Tibial artery (tissue), 4 donors: ENCODE measurements around the gene MITF.

ENCODE experiments used
- DNase-seq, 2 donors: peaks; one replicate each; pipeline ENCODE4 v3.0.0-alpha.2; 2019
- H3K27ac ChIP-seq, 2 donors: fragments of 200-600 bp; sonication (generic) in 1 of 2; 1 replicate in 1 of 2; 2 replicates in 1 of 2; pipeline ENCODE4 v1.5.1; 2018 to 2019; ENCODE audit warnings: mild to moderate bottlenecking in 1 of 2
- H3K27me3 ChIP-seq, 2 donors: fragments of 200-600 bp; sonication (generic) in 1 of 2; one replicate each; pipeline versions ENCODE4 v1.5.1 to v1.6.0; 2016 to 2019
- H3K36me3 ChIP-seq, 3 donors: fragments of 200-600 bp; sonication (generic) in 2 of 3; one replicate each; pipeline ENCODE4 v1.5.1; 2016 to 2019; ENCODE audit warnings: mild to moderate bottlenecking in 2 of 3
- H3K4me1 ChIP-seq, 4 donors: fragments of 200-600 bp; sonication (generic) in 2 of 4; 1 replicate in 3 of 4; 2 replicates in 1 of 4; pipeline ENCODE4 v1.5.1; 2016 to 2019
- H3K4me3 ChIP-seq, 2 donors: fragments of 200-600 bp; sonication (generic) in 1 of 2; 1 replicate in 1 of 2; 2 replicates in 1 of 2; pipeline ENCODE4 v1.5.1; 2018 to 2019; ENCODE audit warnings: mild to moderate bottlenecking in 2 of 2
- H3K9me3 ChIP-seq, 3 donors: fragments of 200-600 bp; sonication (generic) in 1 of 3; one replicate each; pipeline ENCODE4 v1.5.1; 2016 to 2019
- intact Hi-C: fragments of 100-400 bp; cut with DNase I; formaldehyde crosslinking; loops from one replicate; pipeline ENCODE4 v1.15.0; 2023; ENCODE audit warnings: low total_unique reads
- TF ChIP-seq, protein P1 (sequence below), 2 experiments: fragments of 200-600 bp in 1 of 2; fragments of 450-650 bp in 1 of 2; IDR thresholded peaks; one replicate each; pipeline ENCODE4 v1.5.1; 2017 to 2019; ENCODE audit warnings: antibody characterized with exemption in 2 of 2, mild to moderate bottlenecking in 1 of 2, moderate library complexity in 1 of 2

The MITF gene

DNA sequence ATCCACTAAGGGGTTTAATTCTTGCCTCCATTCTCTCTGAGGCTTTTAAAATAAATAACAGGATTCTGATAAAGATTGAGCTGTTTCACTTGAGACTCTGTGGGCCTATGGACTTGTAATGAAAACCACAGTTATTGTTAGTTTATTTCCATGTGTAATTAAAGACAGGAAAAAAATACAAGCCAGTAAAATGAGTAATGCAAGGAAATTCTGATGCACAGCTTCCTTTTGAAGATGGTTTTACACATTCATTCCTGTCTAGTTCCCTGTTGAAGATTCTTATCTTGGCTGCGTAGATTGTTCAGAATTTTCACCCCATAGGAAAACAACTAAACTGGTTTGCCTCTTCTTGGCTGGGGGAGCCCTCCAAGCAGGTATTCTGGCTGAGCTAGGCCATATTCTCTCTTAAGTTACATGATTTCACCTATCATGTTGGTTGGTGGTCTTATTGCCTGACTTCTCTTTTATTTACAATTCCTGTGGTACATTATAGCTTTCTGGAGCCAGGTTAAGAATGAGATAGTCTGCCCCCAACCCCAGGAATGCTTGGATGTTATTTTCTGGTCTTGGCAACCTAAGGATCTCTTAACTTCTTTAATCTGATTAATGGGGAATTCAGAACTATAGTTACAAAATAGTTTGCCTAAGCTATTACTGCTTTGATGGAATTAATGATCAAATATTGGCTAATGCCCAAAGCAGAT, 67.6 kb downstream of the MITF start:
- Histone ChIP-seq H3K4me1 (peaks cover 0 to 21% (median 4%) of the 10 kb centered on the region in 4 donors), H3K36me3 (no peaks in the 10 kb centered on the region), H3K4me3 (no peak overlapping the region), H3K27me3 (no peaks in the 10 kb centered on the region), H3K9me3 (no peaks in the 10 kb centered on the region), H3K27ac (no peak overlapping the region)
- TF ChIP-seq, protein P1, sequence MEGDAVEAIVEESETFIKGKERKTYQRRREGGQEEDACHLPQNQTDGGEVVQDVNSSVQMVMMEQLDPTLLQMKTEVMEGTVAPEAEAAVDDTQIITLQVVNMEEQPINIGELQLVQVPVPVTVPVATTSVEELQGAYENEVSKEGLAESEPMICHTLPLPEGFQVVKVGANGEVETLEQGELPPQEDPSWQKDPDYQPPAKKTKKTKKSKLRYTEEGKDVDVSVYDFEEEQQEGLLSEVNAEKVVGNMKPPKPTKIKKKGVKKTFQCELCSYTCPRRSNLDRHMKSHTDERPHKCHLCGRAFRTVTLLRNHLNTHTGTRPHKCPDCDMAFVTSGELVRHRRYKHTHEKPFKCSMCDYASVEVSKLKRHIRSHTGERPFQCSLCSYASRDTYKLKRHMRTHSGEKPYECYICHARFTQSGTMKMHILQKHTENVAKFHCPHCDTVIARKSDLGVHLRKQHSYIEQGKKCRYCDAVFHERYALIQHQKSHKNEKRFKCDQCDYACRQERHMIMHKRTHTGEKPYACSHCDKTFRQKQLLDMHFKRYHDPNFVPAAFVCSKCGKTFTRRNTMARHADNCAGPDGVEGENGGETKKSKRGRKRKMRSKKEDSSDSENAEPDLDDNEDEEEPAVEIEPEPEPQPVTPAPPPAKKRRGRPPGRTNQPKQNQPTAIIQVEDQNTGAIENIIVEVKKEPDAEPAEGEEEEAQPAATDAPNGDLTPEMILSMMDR (IDR thresholded peaks at IDR 0.05), result no peak
- no peak for DNase-seq
- intact Hi-C loops, result no loop called here

DNA sequence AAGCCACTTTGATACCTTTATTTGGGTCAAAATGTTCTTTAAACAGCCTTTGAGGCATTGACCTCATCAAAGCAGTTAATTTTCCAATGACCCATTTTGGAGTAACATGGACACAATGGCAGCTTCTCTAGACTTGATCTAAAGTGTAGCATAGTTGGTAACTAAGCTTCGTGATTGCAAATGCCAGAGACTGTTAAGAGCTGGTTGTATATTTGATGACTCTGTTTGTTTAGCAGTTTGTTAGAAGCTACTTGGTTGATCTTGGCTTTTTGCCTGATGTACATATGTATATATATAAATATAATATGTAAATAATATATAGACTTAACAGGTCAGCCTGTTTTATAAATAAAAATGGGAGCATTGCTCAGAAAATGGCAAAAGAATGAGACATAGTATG, 68.4 kb downstream of the MITF start:
- TF ChIP-seq, protein P1 (IDR thresholded peaks at IDR 0.05), result no peak
- DNase-seq, result no peak
- no peak overlapping the region for H3K4me3 ChIP-seq
- intact Hi-C loops, result no loop called here
- H3K27ac ChIP-seq, result no peak overlapping the region
- no peaks in the 10 kb centered on the region for H3K9me3 ChIP-seq
- H3K36me3 ChIP-seq, result no peaks in the 10 kb centered on the region
- H3K27me3 ChIP-seq, result no peaks in the 10 kb centered on the region
- H3K4me1 ChIP-seq, result peaks cover 0 to 24% (median 5%) of the 10 kb centered on the region in 4 donors

DNA sequence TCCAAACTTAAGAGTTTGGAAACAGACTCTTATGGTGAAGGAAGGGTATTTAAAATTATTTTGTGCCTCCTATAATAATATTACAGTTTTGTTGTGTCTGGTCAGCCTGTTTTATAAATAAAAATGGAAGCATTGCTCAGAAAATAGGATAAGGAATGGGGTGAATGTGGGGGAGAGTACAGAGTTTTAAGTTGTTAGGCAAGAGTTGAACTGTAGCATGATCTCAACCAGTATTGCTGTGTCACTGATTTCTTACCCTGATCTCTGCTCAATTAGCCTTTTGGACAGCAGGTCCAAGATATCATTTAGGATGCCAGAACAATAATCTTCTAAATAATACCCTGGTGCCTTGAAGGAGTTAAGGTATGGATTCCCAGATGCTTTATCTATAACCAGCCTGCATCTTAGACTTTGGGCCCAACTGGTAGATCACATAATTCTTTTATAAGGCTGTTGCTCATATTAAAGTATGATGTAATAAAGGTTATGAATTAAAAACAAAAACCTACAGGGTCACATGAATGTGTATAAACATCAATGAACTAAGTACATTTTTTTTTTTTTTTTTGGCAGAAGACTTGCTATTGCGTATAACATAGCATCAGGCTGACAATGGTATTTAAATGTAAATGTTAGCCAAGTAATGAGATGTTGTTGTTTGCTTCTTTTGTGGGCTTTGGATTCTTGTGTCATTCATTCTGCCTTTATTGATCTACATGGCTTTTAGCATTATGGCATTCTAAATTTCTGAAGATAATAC, 70.0 kb downstream of the MITF start:
- peaks cover 0 to 24% (median 5%) of the 10 kb centered on the region in 4 donors for H3K4me1 ChIP-seq
- intact Hi-C loops, result no loop called here

DNA sequence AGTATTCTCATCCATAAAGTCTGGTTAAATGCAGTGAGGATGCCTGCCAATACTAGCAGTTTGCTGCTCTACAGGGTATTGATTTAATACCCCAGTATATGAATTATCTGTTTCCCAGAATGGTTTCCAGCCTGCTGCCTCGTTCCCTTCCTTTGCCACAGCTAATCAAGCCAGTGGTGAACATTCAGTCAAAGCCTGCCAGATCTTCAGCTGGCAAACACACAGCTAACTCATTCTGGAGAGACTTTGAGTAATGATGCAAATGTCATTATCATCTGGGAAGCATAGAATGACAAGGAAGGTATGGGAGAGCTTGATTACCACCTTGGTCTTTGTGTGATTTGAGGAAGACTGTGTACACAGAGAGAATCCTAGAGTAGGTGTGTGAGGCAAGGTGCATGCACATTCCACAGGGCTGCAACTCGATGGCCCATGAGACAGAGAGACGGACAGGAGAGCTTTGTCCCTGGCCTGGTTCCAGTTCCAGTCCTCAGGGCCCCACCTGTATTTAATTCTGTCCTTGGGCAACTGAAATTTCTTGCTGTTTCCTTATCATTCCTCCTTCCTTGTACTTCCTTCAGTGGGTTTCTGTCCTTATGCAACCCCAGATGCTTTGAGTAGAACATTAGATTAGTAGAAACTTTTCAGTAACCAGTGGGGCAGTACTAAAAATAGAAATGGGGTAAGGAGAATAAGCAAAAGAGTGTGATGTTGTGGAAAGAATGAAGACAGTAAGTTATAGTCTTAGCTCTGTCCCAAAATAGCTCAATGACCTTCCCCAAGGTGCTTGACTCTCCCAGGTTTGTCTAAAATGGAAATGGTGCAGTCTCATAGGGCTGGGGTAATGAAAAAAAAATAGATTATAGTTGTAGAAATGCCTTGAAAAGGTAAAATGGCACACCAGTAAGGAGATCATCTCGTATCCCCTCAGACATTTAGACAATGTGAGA, 72.5 kb downstream of the MITF start:
- H3K27me3 ChIP-seq, result no peaks in the 10 kb centered on the region
- TF ChIP-seq, protein P1 (IDR thresholded peaks at IDR 0.05), result no peak
- DNase-seq, result no peak
- H3K9me3 ChIP-seq, result no peaks in the 10 kb centered on the region
- no peak overlapping the region for H3K4me3 ChIP-seq
- H3K4me1 ChIP-seq, result peaks cover 0 to 24% (median 5%) of the 10 kb centered on the region in 4 donors
- intact Hi-C loops, result no loop called here
- no peak overlapping the region for H3K27ac ChIP-seq
- no peaks in the 10 kb centered on the region for H3K36me3 ChIP-seq

More for the DNA sequence above, 70.0 kb downstream of the MITF start:
- Histone ChIP-seq H3K9me3 (no peaks in the 10 kb centered on the region), H3K4me3 (no peak overlapping the region), H3K36me3 (no peaks in the 10 kb centered on the region), H3K27ac (no peak overlapping the region), H3K27me3 (no peaks in the 10 kb centered on the region)
- TF ChIP-seq, protein P1 (IDR thresholded peaks at IDR 0.05), result no peak
- DNase-seq, result no peak

DNA sequence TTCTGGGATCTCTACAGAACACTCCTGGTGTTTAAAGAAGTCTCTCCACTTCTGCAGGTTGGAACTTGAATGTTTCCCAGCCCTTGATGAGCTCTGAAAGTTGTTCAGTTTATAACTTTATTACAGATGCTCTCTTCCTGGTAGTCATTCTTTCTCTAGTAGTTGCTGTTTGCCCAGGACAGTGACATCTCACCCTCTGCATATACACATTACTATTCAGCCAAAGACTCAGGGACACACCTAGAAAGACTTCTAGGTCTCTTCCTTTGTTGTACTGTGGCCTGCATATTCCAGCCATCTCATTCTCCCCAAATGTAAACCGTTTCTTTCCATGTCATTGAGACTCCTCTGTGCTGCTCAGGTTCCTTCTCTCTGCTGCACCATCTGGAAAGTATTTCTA, 76.7 kb downstream of the MITF start:
- Histone ChIP-seq H3K27ac (no peak overlapping the region), H3K4me1 (peaks cover 0 to 36% (median 13%) of the 10 kb centered on the region in 4 donors), H3K9me3 (no peaks in the 10 kb centered on the region), H3K4me3 (no peak overlapping the region), H3K27me3 (no peaks in the 10 kb centered on the region), H3K36me3 (no peaks in the 10 kb centered on the region)
- no peak for DNase-seq
- TF ChIP-seq, protein P1 (IDR thresholded peaks at IDR 0.05), result no peak
- intact Hi-C loops, result no loop called here
